ENCODE results near the gene LMBR1. TPM values are rescaled to one million over a fixed set of nuclear protein-coding genes. Genes with fewer than 3 reads are reported as not detected.

LMBR1 gene
- total and polyA plus RNA-seq, 2 donors (not counting 3 experiments of a cell fraction or from before 2014, with no cell fraction given): 14.0 to 72.9 TPM

DNA sequence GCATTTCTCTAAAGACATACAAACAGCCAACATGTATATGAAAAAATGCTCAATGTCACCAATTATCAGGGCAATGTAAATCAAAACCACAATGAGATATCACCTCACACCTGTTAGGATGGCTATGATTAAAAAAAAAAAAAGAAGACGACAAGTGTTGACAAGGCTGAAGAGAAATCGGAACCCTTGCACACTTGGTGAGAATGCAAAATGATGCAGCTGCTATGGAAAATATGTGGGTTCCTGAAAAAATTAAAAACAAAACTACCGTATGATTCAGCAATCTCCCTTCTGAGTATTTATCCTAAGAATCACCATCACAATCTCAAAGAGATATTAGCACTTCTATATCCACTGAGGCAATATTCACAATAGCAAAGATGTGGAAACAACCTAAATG lies 11.3 kb downstream of the LMBR1 start:
- TF ChIP-seq MYC (IDR thresholded peaks at IDR 0.05; ENCODE audit: low read depth, low read length) (no peak), EZH2 (IDR thresholded peaks at IDR 0.05; ENCODE audit: borderline replicate concordance, low read depth, low read length, severe bottlenecking) (no peak), FOS (IDR thresholded peaks at IDR 0.05; ENCODE audit: borderline replicate concordance, insufficient read depth, low read length) (no peak), CTCF (IDR thresholded peaks at IDR 0.05; ENCODE audit: extremely low read depth in 1 of 2, insufficient read depth in 1 of 2, low read depth in 1 of 2, low read length in 2 of 2) (no peak), POLR2A (IDR thresholded peaks at IDR 0.05; ENCODE audit: low read depth, low read length) (no peak), GATA2 (IDR thresholded peaks at IDR 0.05; ENCODE audit: insufficient read depth, insufficient read length, low read depth, low read length) (no peak), POLR2AphosphoS5 (IDR thresholded peaks at IDR 0.05; ENCODE audit: insufficient read depth, low read depth, low read length) (no peak), JUN (IDR thresholded peaks at IDR 0.05; ENCODE audit: borderline replicate concordance, insufficient read depth, insufficient read length, low read depth) (no peak)
- TF ChIP-seq, protein P1, sequence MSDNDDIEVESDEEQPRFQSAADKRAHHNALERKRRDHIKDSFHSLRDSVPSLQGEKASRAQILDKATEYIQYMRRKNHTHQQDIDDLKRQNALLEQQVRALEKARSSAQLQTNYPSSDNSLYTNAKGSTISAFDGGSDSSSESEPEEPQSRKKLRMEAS (IDR thresholded peaks at IDR 0.05; ENCODE audit: insufficient read depth, insufficient read length): no peak
- Histone ChIP-seq H3K4me2 (ENCODE audit: insufficient read depth, low read length) (no peak overlapping the region), H3K9me3 (replicated peaks; ENCODE audit: control insufficient read depth, insufficient read depth, low read length) (no peaks in the 10 kb centered on the region), H3K4me1 (ENCODE audit: control insufficient read depth, extremely low read depth, insufficient read depth, low read length) (no peaks in the 10 kb centered on the region), H3K36me3 (ENCODE audit: control insufficient read depth in 2 of 2, extremely low read depth in 1 of 2, insufficient read depth in 2 of 2, low read length in 2 of 2) (no peaks in the 10 kb centered on the region), H3K27me3 (ENCODE audit: control insufficient read depth in 2 of 2, insufficient read depth in 2 of 2, low read length in 2 of 2) (no peaks in the 10 kb centered on the region), H3K27ac (ENCODE audit: insufficient read depth, low read depth, low read length) (no peak overlapping the region), H4K20me1 (replicated peaks; ENCODE audit: control insufficient read depth, extremely low read depth, insufficient read depth, low read length) (peaks cover 2% of the 10 kb centered on the region), H3K9me1 (replicated peaks; ENCODE audit: control insufficient read depth, extremely low read depth, insufficient read depth, low read length) (no peaks in the 10 kb centered on the region), H3K79me2 (ENCODE audit: control insufficient read depth, insufficient read depth, low read length) (peaks cover 34% of the 10 kb centered on the region), H3K9ac (replicated peaks; ENCODE audit: extremely low read depth, insufficient read depth, low read length) (no peak overlapping the region), H3K4me3 (replicated peaks in 1 of 3; ENCODE audit: insufficient read depth in 1 of 3, low read depth in 1 of 3, low read length in 3 of 3) (no peak overlapping the region), H2AFZ (ENCODE audit: low read depth, low read length) (no peak overlapping the region)
- no TSS peak for BruUV-seq (replicated peaks)
- FAIRE-seq (no peak), DNase-seq (ENCODE audit: low read depth, low spot score) (no peak)
- CTCF ChIA-PET: no interaction called here
- POLR2A ChIA-PET: no interaction called here
- dilution Hi-C loops (cut with MboI; ENCODE audit: extremely low pct_ligation_motif_present, low sequenced_read_pairs): no loop called here
- intact Hi-C loops (cut with micrococcal nuclease): no loop called here

Data from endothelial cell of umbilical vein (primary cell).